Uterus (tissue), 4 donors: Measurements from ENCODE around the gene UBE2E3. TPM values are rescaled to one million over a fixed set of nuclear protein-coding genes. Genes with fewer than 3 reads are reported as not detected.

ENCODE experiments used
- DNase-seq, 2 donors: peaks; one replicate each; pipeline ENCODE4 v3.0.0-alpha.2; 2019 to 2020
- H3K27ac ChIP-seq, 2 donors: fragments of 200-600 bp; sonication (generic); 1 replicate in 1 of 2; 2 replicates in 1 of 2; pipeline ENCODE4 v1.5.1; 2016 to 2018
- H3K27me3 ChIP-seq, 2 donors: fragments of 200-600 bp; sonication (generic); one replicate each; pipeline ENCODE4 v1.5.1; 2018 to 2019; ENCODE audit warnings: control low read depth in 1 of 2
- H3K36me3 ChIP-seq, 2 donors: fragments of 200-600 bp; sonication (generic); one replicate each; pipeline ENCODE4 v1.5.1; 2019; ENCODE audit warnings: control low read depth in 1 of 2
- H3K4me1 ChIP-seq, 2 donors: fragments of 200-600 bp; sonication (generic); one replicate each; pipeline ENCODE4 v1.5.1; 2018 to 2019; ENCODE audit warnings: control low read depth in 1 of 2
- H3K4me3 ChIP-seq, 2 donors: fragments of 200-600 bp; sonication (generic); 1 replicate in 1 of 2; 2 replicates in 1 of 2; pipeline ENCODE4 v1.5.1; 2018 to 2019; ENCODE audit warnings: mild to moderate bottlenecking in 1 of 2
- H3K9me3 ChIP-seq, 2 donors: fragments of 200-600 bp; sonication (generic); one replicate each; pipeline ENCODE4 v1.5.1; 2019; ENCODE audit warnings: control low read depth in 1 of 2
- POLR2A ChIP-seq, 2 donors: fragments of 450-650 bp; IDR thresholded peaks; one replicate each; pipeline ENCODE4 v1.6.1; 2016; ENCODE audit warnings: antibody characterized with exemption in 2 of 2, mild to moderate bottlenecking in 1 of 2, moderate library complexity in 1 of 2
- intact Hi-C: fragments of 100-400 bp; cut with DNase I; formaldehyde crosslinking; loops from one replicate; pipeline ENCODE4 v1.15.1; 2023; ENCODE audit warnings: low total_unique reads
- total RNA-seq, 4 donors: library from RNA; depleted of rRNA in 3 of 4; stranded (reverse); fragments of >200 nt in 3 of 4; gene quantifications; one replicate each; pipeline versions ENCODE4 v1.1.0 to v1.2.4, GENCODE V29; 2014 to 2023
- TF ChIP-seq, protein P1 (sequence below), 4 experiments: fragments of 200-600 bp in 2 of 4; fragments of 450-650 bp in 2 of 4; sonication (generic) in 2 of 4; IDR thresholded peaks; one replicate each; pipeline ENCODE4 v1.5.1; 2016 to 2019; ENCODE audit warnings: antibody characterized with exemption in 4 of 4, mild to moderate bottlenecking in 2 of 4, moderate library complexity in 1 of 4
- donor health status: DM: yes; HTN: yes; CAD: no.

Gene UBE2E3
- total RNA-seq, 4 donors from 2014 or later = 29.2 to 200 (median 44.9) TPM

DNA sequence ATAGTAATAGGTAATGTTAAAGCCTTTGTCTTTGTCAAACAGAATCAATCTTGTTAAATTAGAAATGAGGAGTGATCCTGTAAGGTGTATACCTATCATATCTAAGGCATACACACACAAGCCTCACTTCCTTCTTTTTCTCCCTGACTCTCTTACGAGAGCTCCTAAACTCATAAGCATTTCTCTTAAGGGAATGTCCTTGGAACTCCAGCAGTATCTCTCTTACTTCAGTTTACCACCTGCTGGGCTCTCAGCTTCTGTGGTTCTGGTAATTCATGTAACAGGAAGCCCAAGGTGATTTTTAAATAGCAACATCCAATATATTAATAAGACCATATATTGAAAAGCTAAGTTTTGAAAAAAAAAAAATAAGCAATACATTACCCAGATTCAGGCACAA is 85.9 kb downstream of the UBE2E3 start:
- no peaks in the 10 kb centered on the region for H3K27me3 ChIP-seq
- no peak overlapping the region for H3K4me3 ChIP-seq
- no peak overlapping the region for H3K27ac ChIP-seq
- TF ChIP-seq, protein P1, sequence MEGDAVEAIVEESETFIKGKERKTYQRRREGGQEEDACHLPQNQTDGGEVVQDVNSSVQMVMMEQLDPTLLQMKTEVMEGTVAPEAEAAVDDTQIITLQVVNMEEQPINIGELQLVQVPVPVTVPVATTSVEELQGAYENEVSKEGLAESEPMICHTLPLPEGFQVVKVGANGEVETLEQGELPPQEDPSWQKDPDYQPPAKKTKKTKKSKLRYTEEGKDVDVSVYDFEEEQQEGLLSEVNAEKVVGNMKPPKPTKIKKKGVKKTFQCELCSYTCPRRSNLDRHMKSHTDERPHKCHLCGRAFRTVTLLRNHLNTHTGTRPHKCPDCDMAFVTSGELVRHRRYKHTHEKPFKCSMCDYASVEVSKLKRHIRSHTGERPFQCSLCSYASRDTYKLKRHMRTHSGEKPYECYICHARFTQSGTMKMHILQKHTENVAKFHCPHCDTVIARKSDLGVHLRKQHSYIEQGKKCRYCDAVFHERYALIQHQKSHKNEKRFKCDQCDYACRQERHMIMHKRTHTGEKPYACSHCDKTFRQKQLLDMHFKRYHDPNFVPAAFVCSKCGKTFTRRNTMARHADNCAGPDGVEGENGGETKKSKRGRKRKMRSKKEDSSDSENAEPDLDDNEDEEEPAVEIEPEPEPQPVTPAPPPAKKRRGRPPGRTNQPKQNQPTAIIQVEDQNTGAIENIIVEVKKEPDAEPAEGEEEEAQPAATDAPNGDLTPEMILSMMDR (IDR thresholded peaks at IDR 0.05) = no peak
- no peak for TF ChIP-seq POLR2A (IDR thresholded peaks at IDR 0.05)
- no peaks in the 10 kb centered on the region for H3K36me3 ChIP-seq
- no peak for DNase-seq
- intact Hi-C loops = no loop called here
- no peaks in the 10 kb centered on the region for H3K4me1 ChIP-seq
- no peaks in the 10 kb centered on the region for H3K9me3 ChIP-seq

DNA sequence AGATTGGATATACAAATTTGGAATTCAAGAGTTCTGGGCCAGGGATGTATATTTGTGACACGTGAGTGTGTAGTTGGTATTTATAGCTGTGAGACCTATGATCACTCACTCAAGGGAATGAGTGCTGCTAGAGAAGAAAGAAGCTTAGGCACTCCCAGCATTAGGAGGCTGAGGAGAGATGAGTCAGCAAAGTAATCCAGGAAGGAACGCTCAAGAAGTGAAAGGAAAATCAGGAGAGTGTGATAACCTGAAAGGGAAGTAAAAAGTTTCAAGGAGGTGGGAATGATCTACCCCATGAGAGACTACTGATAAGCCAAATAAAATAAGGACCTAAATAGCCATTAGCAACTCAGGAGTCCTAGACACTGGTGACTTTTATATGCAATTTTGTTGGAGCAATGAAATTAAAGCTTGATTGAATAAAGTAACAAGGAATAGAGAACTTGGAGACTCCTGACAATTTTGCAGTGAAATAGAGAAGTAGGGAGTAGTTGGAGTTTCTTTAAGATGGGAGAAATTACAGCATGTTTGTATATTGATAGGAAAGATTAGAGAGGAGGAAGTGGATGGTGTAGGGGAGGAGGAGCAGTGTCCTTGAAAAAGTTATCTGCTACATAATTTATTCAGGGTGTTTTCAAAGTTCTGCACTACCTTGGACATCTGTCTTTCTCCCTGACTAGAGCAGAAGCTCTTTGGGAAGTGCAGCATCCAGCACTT is 89.9 kb downstream of the UBE2E3 start:
- intact Hi-C loops = no loop called here
- H3K4me3 ChIP-seq = no peak overlapping the region
- no peaks in the 10 kb centered on the region for H3K4me1 ChIP-seq
- no peak overlapping the region for H3K27ac ChIP-seq
- no peaks in the 10 kb centered on the region for H3K27me3 ChIP-seq
- no peaks in the 10 kb centered on the region for H3K36me3 ChIP-seq
- TF ChIP-seq, protein P1 (IDR thresholded peaks at IDR 0.05) = no peak
- TF ChIP-seq POLR2A (IDR thresholded peaks at IDR 0.05) = no peak
- no peak for DNase-seq
- no peaks in the 10 kb centered on the region for H3K9me3 ChIP-seq

DNA sequence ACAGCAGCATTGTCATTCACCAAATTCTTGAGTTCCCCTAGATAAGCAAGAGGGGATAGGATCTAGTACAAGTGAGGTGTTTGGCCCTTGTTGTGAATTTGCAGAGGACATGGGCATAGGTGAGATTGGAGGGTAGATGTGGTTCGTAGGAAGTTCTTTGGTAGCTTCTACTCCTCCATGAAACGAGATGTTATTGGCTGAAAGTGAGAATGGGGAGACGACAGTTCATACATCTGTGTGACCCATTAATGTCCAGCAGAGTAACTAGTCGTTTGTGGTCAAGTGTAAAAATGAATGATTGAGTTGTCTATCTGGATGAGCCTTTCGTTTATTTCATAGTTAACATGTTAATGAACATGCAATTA is 90.4 kb downstream of the UBE2E3 start:
- no peaks in the 10 kb centered on the region for H3K36me3 ChIP-seq
- no peak for TF ChIP-seq POLR2A (IDR thresholded peaks at IDR 0.05)
- TF ChIP-seq, protein P1 (IDR thresholded peaks at IDR 0.05) = no peak
- intact Hi-C loops = no loop called here
- H3K27me3 ChIP-seq = no peaks in the 10 kb centered on the region
- no peaks in the 10 kb centered on the region for H3K9me3 ChIP-seq
- H3K4me3 ChIP-seq = no peak overlapping the region
- H3K4me1 ChIP-seq = no peaks in the 10 kb centered on the region
- no peak overlapping the region for H3K27ac ChIP-seq
- no peak for DNase-seq

DNA sequence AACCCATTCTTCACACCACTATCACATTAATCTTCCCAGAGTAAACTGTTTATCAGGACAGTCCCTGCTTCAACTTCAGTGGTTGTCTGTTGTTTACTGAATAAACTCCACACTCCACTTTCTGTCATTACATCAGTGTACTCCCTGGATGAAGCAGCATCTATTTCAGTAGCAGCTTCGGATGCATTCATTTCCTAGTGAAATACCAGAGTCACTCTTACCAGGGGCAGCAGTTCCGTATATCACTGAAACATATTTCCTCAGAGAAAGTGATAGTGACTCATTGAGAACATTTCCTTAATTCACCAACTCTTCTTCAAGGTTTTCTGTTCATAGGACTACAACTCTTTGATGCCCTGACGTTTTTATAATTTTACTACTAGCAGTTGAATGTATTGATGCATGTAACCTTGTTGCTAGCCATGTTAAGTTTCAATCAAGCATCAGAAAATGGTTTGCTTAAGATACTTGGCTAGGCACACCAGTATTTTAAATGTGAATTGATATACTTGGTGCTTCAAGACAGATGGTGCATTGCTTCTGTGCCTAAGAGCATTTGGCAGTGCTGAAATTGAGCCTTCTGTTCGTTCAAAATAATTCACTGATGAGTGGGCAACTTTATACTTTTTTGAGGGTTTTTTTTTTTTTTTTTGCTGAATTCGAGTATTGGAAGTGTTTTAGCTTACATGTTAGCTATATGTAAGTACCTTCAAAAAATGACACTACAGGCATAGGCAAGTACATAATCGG is 92.3 kb downstream of the UBE2E3 start:
- DNase-seq = no peak
- TF ChIP-seq, protein P1 (IDR thresholded peaks at IDR 0.05) = no peak
- TF ChIP-seq POLR2A (IDR thresholded peaks at IDR 0.05) = no peak
- H3K4me3 ChIP-seq = no peak overlapping the region
- no peak overlapping the region for H3K27ac ChIP-seq
- H3K27me3 ChIP-seq = no peaks in the 10 kb centered on the region
- intact Hi-C loops = no loop called here
- no peaks in the 10 kb centered on the region for H3K36me3 ChIP-seq
- H3K4me1 ChIP-seq = peaks cover 0 to 5% of the 10 kb centered on the region in 2 donors
- no peaks in the 10 kb centered on the region for H3K9me3 ChIP-seq

DNA sequence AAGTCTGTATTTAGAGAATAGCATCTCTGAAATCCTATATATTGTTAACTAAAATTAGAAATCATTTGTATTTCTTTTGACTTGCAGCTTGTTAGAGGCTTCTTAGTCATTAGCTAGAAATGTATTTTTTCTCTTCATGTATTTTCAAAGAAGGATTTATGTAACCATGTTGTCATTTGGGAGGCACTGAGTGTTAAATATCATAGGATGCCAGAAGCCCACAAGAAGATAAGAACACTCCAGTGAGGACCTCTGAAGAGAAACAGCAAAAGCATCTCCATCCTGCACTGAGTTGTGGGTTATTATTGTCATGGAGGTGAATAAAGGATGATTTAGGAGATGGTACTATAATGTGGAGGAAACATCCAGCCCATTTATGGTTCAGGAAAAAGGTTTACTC is 93.5 kb downstream of the UBE2E3 start:
- Histone ChIP-seq H3K9me3 (no peaks in the 10 kb centered on the region), H3K27ac (no peak overlapping the region), H3K4me3 (no peak overlapping the region), H3K27me3 (no peaks in the 10 kb centered on the region), H3K36me3 (no peaks in the 10 kb centered on the region), H3K4me1 (peaks cover 0 to 5% of the 10 kb centered on the region in 2 donors)
- no peak for TF ChIP-seq POLR2A (IDR thresholded peaks at IDR 0.05)
- TF ChIP-seq, protein P1 (IDR thresholded peaks at IDR 0.05) = no peak
- DNase-seq = no peak
- intact Hi-C loops = no loop called here
